SK-N-SH (cell line): ENCODE data around the gene UBC.

Experiments used
- CTCF ChIP-seq: fragments of 200-600 bp; sonication (generic); IDR thresholded peaks from 2 replicates; pipeline ENCODE4 v1.6.1; 2017; ENCODE audit warnings: antibody characterized with exemption, mild to moderate bottlenecking, moderate library complexity
- EP300 ChIP-seq, 2 experiments: IDR thresholded peaks; 2 replicates each; pipeline versions ENCODE4 v1.4.0 to v1.6.1; 2012; ENCODE audit warnings: borderline replicate concordance in 1 of 2, low read depth in 1 of 2, low read length in 1 of 2
- EZH2phosphoT487 ChIP-seq: fragments of 200-600 bp; sonication (generic); IDR thresholded peaks from 2 replicates; pipeline ENCODE4 v1.6.1; 2017; ENCODE audit warnings: low read depth, mixed run types, mild to moderate bottlenecking, antibody characterized with exemption, moderate library complexity, borderline replicate concordance
- FOXM1 ChIP-seq: IDR thresholded peaks from 2 replicates; pipeline ENCODE4 v1.4.0; 2012; ENCODE audit warnings: low read depth, mild to moderate bottlenecking
- IRF3 ChIP-seq: fragments of 150-350 bp; IDR thresholded peaks from 2 replicates; pipeline ENCODE4 v1.6.1; 2016; ENCODE audit warnings: mild to moderate bottlenecking, low read depth, low read length
- JUND ChIP-seq: IDR thresholded peaks from 2 replicates; pipeline ENCODE4 v1.4.0; 2012
- MAX ChIP-seq: IDR thresholded peaks from 2 replicates; pipeline ENCODE4 v1.4.0; 2012; ENCODE audit warnings: low read depth
- MXI1 ChIP-seq: IDR thresholded peaks from 2 replicates; pipeline ENCODE4 v1.6.1; 2012; ENCODE audit warnings: mild to moderate bottlenecking, low read depth, low read length, improper control_type of control experiment
- NRF1 ChIP-seq: IDR thresholded peaks from 2 replicates; pipeline ENCODE4 v1.6.1; 2012; ENCODE audit warnings: low read depth, mild to moderate bottlenecking, low read length
- RAD21 ChIP-seq: IDR thresholded peaks from 2 replicates; pipeline ENCODE4 v1.6.1; 2012; ENCODE audit warnings: mild to moderate bottlenecking, low read length
- TAF1 ChIP-seq: IDR thresholded peaks from 2 replicates; pipeline ENCODE4 v1.6.1; 2012; ENCODE audit warnings: low read depth, mild to moderate bottlenecking, low read length, moderate library complexity, borderline replicate concordance
- TEAD4 ChIP-seq: IDR thresholded peaks from 2 replicates; pipeline ENCODE4 v1.4.0; 2012; ENCODE audit warnings: mild to moderate bottlenecking, borderline replicate concordance; ENCODE audit not compliant: insufficient read depth
- YY1 ChIP-seq: IDR thresholded peaks from 2 replicates; pipeline ENCODE4 v1.4.0; 2012; ENCODE audit warnings: low read depth, mild to moderate bottlenecking

- TF ChIP-seq MAX (no peak), CTCF (no peak), FOXM1 (no peak), NRF1 (no peak), MXI1 (no peak), IRF3 (no peak), TAF1 (no peak), EP300 (IDR thresholded peaks at IDR 0.05; ENCODE audit: borderline replicate concordance in 1 of 2, low read depth in 1 of 2, low read length in 1 of 2) (no peak), EZH2phosphoT487 (no peak), YY1 (no peak), JUND (no peak), TEAD4 (no peak), RAD21 (no peak)
Measured at GRCh38 chr12:124871297-124871696, 43.2 kb downstream of the UBC start.
